ENCODE measurements around the gene SPTSSA.
A peak's percentile ranks its signal among the peaks of the same experiment; 100 is the strongest.

The SPTSSA gene

GRCh38 chr14:34501004-34501580 is 39.1 kb upstream of the SPTSSA start:
- TF ChIP-seq, protein P1, sequence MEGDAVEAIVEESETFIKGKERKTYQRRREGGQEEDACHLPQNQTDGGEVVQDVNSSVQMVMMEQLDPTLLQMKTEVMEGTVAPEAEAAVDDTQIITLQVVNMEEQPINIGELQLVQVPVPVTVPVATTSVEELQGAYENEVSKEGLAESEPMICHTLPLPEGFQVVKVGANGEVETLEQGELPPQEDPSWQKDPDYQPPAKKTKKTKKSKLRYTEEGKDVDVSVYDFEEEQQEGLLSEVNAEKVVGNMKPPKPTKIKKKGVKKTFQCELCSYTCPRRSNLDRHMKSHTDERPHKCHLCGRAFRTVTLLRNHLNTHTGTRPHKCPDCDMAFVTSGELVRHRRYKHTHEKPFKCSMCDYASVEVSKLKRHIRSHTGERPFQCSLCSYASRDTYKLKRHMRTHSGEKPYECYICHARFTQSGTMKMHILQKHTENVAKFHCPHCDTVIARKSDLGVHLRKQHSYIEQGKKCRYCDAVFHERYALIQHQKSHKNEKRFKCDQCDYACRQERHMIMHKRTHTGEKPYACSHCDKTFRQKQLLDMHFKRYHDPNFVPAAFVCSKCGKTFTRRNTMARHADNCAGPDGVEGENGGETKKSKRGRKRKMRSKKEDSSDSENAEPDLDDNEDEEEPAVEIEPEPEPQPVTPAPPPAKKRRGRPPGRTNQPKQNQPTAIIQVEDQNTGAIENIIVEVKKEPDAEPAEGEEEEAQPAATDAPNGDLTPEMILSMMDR (IDR thresholded peaks at IDR 0.05; ENCODE audit: low read length, missing control alignments): no peak
- DNase-seq (ENCODE audit: low read depth): no peak
- H3K4me3 ChIP-seq (replicated peaks; ENCODE audit: low read depth, low read length): no peak overlapping the region

- TF ChIP-seq, protein P1 (IDR thresholded peaks at IDR 0.05; ENCODE audit: low read length, missing control alignments): peak; percentile 26
- peak; percentile 37 for DNase-seq (ENCODE audit: low read depth)
- H3K4me3 ChIP-seq (replicated peaks; ENCODE audit: low read depth, low read length): no peak overlapping the region
Observed at GRCh38 chr14:34498684-34499412, 36.8 kb upstream of the SPTSSA start.

DNA sequence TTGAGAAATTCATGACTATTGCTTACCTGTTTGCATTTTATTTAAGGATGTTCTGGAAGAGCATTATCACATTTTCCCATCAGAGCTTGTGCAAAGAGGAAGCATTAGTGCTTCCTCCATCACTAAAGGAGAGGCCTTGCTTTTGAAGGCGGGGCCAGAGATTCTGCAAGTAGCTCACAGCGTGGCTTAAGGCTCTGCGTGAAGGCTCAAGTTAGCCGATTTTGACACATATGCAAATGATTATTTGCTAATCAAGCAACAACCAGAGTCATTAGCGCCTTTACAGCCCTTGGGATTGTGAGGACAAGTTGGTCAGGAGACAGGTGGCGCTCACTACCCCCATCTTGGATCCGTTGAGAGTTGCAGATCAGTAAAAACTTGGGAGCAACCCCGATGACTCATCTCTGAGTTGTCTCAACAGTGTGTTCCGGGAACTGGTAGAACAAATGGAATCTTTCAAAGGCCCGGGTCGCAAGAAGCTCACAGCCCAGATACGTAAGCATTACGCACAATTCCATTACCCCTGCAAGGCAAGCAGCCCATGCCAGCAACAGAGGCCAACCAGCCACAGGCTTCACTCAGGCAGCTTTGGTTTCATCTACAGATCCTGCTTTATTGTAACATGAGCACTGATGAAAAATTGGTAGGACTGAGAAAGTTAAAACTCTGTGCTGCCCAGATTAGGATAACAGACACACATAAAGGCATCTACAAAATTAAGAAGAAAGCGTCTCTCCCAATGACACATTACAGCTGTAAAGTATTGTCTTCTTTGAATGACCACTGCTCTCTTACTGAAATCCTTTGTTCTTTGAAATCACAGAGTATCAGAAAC is 34.9 kb upstream of the SPTSSA start:
- TF ChIP-seq, protein P1 (IDR thresholded peaks at IDR 0.05; ENCODE audit: low read length, missing control alignments): peak; percentile 32
- H3K4me3 ChIP-seq (replicated peaks; ENCODE audit: low read depth, low read length): no peak overlapping the region
- DNase-seq (ENCODE audit: low read depth): peak; percentile 99

DNA sequence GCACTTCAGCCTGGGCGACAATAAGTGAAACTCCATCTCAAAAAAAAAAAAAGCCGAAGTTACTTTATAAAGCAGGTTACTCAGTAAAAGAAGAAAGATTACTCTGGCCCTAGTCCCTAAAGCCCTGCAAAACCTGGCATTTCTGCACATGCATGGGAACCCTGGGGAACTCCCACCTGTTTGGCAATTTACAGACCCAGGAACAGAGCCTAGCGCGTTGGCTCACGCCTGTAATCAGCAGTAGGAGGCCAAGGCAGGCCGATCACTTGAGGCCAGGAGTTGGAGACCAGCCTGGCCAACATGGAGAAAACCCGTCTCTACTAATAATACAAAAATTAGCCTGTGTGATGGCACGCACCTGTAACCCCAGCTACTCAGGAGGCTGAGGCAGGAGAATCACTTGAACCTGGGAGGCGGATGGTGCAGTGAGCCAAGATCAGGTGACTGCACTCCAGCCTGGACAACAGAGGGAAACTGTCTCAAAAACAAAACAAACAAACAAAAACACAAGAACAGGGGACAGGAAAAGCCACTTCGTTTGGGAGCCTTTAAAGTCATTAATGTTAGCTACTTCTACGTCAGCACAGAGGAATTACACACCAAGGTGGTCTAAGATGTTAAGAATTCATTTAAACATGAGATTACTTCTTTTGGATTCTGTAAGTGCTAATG is 34.1 kb upstream of the SPTSSA start:
- peak; percentile 70 for DNase-seq (ENCODE audit: low read depth)
- TF ChIP-seq, protein P1 (IDR thresholded peaks at IDR 0.05; ENCODE audit: low read length, missing control alignments): no peak
- no peak overlapping the region for H3K4me3 ChIP-seq (replicated peaks; ENCODE audit: low read depth, low read length)

- H3K4me3 ChIP-seq (replicated peaks; ENCODE audit: low read depth, low read length): no peak overlapping the region
- TF ChIP-seq, protein P1 (IDR thresholded peaks at IDR 0.05; ENCODE audit: low read length, missing control alignments): no peak
- DNase-seq (ENCODE audit: low read depth): peak; percentile 18
Observed at GRCh38 chr14:34489324-34489723, 27.3 kb upstream of the SPTSSA start.

DNA sequence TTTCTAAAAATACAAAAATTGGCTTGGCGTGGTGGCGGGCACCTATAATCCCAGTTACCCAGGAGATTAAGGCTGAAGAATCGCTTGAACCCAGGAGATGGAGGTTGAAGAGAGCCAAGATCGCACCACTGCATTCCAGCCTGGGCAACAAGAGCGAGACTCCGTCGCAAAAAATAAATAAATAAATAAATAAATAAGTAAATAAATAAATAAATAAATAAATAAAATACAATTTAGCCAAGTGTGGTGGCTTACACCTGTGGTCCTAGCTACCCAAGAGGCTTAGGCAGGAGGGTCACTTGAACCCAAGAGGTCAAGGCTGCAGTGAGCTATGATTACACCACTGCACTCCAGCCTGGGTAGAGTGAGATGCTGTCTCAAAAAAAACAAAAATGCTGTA is 26.5 kb upstream of the SPTSSA start:
- DNase-seq (ENCODE audit: low read depth): no peak

More for the DNA sequence above, 26.5 kb upstream of the SPTSSA start:
- no peak overlapping the region for H3K4me3 ChIP-seq (replicated peaks; ENCODE audit: low read depth, low read length)
- TF ChIP-seq, protein P1 (IDR thresholded peaks at IDR 0.05; ENCODE audit: low read length, missing control alignments): no peak

Measured in fibroblast of pulmonary artery (primary cell).